WI38 (cell line): ENCODE measurements around the gene ACTL6B.

Experiments used
- H3K4me3 ChIP-seq: 2 replicates; pipeline ENCODE4 v1.5.1; 2011; ENCODE audit warnings: low read depth, mild to moderate bottlenecking, control low read depth, low read length
- CTCF ChIP-seq: IDR thresholded peaks from 2 replicates; pipeline ENCODE4 v1.5.1; 2012; ENCODE audit warnings: low read depth, mild to moderate bottlenecking, control low read depth, low read length

Gene ACTL6B

GRCh38 chr7:100613412-100614175 is 42.7 kb downstream of the ACTL6B start:
- peak overlapping the region; percentile 86 for H3K4me3 ChIP-seq
- no peak for TF ChIP-seq CTCF

- no peak for TF ChIP-seq CTCF
- H3K4me3 ChIP-seq = peak overlapping the region; percentile 86
These were observed 43.4 kb downstream of the ACTL6B start for GRCh38 chr7:100612730-100613390.

- peak within 1 kb of the TSS; percentile 86 for H3K4me3 ChIP-seq
- no peak for TF ChIP-seq CTCF
These were observed 44.1 kb downstream of the ACTL6B start, which contains the start of gene MOSPD3 for GRCh38 chr7:100611983-100612729. TSS of gene MOSPD3 (plus strand) at chr7:100612540. CDS start at chr7:100612792, 252 bp downstream.

GRCh38 chr7:100609958-100610357 is 46.3 kb downstream of the ACTL6B start:
- TF ChIP-seq CTCF = no peak
- H3K4me3 ChIP-seq = no peak overlapping the region

GRCh38 chr7:100607111-100607510 is 49.1 kb downstream of the ACTL6B start:
- TF ChIP-seq CTCF = no peak
- H3K4me3 ChIP-seq = no peak overlapping the region

GRCh38 chr7:100606313-100606712 is 49.9 kb downstream of the ACTL6B start:
- no peak for TF ChIP-seq CTCF
- H3K4me3 ChIP-seq = no peak overlapping the region
